Stimulated activated CD8-positive, alpha-beta memory T cell treated with anti-CD3 and anti-CD28 coated beads, Interleukin-7, amount 100 ng/mL, for 1 hour (primary cell): ENCODE results near the gene DTWD1.
"Not testable (repeated sequence)": the region's sequence is repeated elsewhere in the genome, so short reads cannot be mapped to it uniquely, and the experiment has no call there.

Experiments used
- DNase-seq, 2 donors: peaks; one replicate each; pipeline ENCODE4 v3.0.0-alpha.2; 2020; ENCODE audit warnings: low read depth in 2 of 2

DTWD1 gene, protein sequence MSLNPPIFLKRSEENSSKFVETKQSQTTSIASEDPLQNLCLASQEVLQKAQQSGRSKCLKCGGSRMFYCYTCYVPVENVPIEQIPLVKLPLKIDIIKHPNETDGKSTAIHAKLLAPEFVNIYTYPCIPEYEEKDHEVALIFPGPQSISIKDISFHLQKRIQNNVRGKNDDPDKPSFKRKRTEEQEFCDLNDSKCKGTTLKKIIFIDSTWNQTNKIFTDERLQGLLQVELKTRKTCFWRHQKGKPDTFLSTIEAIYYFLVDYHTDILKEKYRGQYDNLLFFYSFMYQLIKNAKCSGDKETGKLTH

DNA sequence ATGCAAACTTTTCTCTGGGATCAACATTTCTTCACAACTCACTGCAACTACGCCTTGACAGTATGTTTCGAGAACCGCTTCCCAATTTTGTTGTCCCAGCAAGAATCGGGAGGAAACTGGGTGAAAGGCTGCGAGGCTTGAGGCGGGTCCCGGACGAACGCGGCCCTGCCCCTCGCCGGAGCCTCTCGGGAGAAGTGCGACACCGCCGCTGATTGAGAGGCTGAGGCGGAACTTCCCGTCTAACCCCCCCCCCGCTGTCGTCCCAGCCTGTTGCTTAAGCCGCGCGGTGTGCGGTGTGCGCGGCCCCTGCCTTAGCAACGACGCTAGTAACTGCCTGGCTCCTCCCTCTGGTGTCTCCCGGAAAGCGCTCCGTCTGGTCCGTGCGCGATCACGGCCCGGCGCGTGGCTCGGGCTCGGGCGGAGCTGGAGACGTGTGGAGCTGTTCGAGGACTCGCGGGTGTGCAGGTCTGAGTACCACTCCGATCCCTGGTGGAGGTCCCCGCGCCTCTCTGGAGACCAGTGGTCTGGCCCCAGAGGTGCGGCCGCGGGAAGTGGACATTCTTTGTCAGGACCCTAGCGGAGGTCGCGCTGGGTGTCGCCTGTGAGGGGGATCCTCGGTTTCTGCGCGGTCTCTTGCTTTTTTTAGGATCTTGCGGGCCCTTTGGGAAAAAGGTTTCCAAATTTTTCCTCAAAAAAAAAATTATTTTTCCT is at the start of gene DTWD1, which contains the start of gene FAM227B:
Gene DTWD1 (plus strand): TSS at position 391 of the 711 bp plus-strand sequence. CDS start 4,120 bp downstream, outside the sequence.
Gene FAM227B (minus strand): TSS at position 161 of the 711 bp plus-strand sequence. CDS start 5,647 bp downstream, outside the sequence.
- DNase-seq: peak; percentile 84 to 85

DNA sequence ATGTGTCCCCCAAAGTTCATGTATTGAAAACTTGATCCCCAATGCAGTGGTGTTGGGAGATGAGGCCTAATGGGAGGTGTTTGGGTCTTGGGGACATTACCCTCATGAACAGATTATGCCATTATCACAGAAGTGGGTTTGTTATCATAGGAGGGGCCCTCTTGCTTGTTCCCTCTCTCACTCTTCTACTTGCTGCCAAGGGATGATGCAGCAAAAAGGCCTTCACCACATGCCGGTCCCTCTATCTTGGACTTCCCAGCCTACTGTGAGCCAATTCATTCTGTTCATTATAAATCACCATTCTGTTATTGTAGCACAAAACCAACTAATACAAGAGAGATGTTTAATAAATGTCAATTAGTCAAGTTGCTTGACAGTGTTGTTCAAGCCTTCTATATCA is 47.4 kb upstream of the DTWD1 start:
- no peak for DNase-seq

DNA sequence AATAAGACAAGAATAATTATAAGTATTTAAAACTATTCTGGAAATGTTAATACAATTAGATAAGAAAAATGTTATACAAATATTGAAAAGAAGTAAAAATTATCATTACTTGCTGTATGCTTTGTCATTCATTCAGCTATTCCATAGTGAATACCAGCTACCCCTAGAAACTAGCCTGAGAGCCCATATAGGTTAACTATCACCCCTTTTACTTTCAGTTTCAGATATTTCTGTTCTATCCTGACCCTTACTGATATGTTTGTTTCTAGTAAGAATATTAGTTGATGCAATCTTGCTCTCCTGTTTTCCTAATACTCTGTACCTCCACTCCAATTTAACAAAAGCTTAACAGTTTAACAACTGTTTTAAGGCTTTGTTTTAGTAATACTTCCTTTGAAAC is 31.8 kb upstream of the DTWD1 start:
- no peak for DNase-seq

DNA sequence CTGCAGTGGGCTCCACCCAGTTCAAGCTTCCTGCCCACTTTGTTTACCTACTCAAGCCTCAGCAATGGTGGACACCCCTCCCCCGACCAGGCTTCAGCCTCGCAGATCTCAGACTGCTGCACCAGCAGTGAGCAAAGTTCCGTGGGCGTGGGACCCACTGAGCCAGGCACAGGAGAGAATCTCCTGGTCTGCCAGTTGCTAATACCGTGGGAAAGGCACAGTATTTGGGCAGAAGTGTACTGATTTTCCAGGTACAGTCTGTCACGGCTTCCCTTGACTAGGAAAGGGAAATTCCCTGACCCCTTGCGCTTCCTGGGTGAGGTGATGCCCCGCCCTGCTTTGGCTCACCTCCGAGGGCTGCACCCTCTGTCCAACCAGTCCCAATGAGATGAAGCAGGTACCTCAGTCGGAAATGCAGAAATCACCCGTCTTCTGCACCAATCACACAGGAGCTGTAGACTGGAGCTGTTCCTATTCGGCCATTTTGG is 28.0 kb upstream of the DTWD1 start:
- DNase-seq: not testable (repeated sequence)

DNA sequence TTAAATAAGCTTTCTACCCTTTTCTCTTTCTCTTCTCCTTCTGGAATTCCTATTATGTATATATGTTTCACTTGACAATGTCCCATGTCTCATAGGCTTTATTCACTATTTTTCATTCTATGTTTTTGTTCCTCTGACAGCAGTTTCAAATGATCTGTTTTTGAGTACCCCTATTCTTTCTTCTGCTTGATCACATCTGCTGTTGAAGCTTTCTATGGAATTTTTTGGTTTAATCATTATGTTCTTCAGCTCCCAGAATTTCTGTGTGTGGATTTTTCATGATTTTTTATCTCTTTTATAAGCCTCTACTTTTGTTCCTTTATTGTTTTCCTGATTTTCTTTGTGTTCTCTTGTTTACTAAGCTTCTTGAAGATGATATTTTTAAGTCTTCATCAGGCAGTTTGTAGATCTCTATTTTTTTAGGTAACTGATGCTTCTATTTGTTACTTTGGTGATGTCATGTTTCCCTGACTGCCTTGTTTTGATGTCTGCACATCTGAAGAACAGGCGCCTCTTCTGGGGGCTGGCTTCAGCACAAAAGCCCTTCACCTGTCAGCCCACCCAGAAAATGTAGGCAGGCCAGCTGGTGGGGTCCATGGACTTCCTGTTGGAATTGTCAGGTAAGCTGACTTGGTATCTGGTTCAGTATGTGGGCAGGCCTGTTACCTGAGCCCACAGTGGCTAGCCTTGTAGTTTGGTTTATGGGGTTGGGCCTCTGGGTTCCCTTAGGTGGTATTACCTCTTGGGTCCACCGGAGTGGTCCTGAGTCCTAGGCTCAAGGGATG is 16.0 kb upstream of the DTWD1 start:
- no peak for DNase-seq

DNA sequence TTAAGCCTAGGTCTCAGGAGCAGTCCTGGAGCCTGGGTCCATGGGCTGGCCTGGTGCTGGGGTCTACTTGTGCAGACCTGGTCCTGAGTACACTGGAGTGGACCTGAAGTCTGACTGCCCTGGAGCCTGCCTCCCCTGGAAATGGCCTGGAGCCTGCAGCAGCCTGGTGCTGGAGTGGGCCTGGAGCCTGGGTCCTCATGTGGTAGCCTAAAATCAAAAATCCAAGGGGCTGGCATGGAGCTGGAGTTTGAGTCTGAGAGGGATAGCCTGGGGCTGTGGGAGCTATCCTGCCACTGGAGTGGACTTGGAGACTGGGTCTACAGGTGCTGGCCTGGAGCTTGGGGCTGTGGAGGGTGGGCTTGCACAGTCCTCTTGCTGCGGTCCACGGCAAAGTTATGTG is 15.3 kb upstream of the DTWD1 start:
- DNase-seq: no peak

DNA sequence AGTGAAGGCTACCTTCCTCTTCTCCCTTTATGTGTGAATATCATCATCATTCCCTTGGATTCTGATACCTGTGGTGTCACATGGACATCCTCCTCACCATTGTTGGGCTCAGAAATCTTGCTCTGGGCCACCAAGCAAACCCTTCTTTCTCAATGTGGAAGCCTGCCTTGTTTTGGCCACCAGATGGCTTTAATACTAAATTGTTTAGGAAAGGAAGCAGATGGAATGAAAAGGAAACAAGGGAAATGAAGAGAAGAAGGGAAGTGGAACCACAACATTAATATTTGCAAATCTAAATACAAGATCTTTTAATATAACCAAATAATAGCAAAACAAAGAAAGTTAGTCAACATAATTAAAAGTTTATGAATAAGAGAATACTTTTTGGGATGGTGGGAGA is 14.3 kb upstream of the DTWD1 start:
- DNase-seq: no peak

DNA sequence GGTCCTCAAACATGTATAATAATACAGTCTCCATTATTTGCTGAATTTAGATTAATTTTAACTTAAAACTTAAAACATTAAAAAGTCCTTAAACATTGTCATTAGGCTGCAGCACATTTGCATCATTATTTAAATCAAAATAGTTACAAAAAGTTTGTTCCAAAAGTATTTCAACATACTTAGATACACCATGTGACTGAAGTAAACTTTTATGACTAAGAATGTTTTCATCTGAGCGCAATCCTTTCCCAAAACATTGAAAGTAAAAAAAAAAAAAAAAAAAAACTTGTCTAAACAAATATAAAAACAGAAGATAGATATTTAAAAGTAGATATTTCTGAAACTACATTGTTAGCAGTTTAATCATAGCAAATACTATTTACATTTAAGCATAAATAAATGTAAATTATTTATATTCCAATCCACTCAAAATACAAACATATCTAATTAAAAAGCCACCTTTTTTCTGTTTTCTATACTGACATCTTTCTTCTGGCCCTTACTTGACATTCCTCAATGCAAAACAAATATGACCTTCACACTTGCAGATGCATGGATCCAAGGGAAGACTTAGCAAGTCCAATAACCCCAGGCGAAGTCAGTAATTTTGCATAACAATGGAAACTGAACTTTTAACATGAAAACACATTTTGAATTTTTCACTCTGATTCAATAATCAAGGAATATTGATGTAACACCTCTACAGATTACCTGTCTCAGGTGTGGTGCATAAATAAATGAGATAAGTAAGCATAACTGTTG is 10.5 kb upstream of the DTWD1 start:
- DNase-seq: no peak

DNA sequence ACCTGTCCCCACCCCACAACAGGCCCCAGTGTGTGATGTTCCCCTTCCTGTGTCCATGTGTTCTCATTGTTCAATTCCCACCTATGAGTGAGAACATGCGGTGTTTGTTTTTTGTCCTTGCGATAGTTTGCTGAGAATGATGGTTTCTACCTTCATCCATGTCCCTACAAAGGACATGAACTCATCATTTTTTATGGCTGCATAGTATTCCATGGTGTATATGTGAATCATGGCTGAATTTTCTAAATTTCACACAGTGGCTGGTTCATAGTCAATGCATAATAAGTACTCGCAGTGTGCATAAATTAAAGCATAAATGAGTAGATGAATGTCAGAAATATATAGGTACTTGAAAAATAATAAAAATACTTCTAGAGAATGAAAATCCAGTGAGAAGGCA is 8.6 kb upstream of the DTWD1 start:
- not testable (repeated sequence) for DNase-seq

DNA sequence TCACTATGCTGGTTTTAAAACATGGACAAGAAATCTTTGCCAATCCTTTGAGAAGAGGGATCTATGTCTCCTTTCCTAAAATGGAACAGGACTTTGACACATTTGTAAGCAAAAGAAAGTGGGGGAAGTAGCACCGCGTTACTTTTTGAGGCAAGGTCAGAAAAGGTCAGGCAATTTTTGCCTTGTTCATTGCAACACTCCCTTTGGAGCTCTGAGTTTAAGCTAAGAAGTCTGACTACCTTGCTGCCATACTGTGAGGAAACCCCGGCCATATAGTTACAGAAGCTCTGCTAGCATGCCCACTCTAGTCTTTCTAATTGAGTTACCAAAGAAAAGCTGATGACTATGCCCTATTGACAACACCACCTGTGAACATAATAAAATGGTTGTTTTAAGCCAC is 1.6 kb upstream of the DTWD1 start:
- DNase-seq: no peak

DNA sequence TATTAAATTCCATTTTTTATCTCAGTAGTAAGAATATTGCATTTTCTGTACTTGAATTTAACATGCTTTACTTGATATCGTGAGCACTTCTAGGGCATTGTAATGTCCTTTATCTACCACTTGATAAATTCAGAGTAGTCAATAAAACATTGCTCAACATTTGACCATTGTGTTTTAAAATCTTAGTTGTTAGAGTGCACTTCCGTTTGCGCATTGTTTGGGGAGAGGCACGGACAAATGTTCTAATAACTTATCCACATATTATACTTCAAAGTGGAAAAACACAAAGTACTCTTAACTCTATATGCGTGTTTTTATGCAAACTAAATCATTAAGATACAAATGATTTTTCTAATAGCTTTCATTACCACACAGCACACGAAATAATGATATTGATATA is 649 bp upstream of the DTWD1 start:
- DNase-seq: no peak

DNA sequence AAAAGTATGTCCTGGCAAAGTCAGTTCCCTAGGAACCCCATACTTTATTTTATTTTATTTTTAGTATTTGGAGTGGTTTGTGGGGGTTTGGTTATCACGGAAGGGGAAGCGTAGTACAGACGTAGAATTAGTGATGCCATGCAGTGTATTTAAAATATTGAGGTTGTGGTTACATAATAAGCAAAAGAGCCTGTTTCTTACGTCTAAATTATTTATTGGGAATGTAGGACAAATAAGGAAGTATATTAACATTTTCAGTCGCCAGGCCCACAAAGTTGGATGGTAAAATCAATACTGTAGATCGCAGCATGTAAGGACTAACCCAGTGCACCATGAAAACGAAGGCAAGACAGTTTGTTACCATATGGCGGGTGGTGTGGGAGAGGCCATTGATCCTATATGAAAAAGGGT is 558 bp downstream of the DTWD1 start:
- no peak for DNase-seq

DNA sequence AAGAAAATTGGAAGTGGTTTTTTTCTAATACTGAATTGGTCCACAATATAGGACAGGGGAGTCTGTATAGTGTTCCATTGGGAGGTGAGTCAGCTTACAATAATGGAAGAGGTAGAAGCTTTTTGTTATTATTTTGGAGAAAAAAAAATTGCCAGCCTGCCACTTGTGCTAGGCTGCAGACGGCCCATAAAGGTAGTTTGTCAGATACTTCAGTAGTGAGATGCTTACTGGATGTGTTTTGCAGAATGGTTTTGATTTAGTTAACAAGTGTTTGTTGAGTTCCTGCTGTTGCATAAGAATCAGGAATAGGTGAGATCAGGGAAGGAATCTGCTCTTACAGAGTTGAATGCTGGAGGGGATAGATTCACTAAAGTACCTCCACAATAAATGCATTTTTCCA is 1.0 kb downstream of the DTWD1 start:
- DNase-seq: no peak

DNA sequence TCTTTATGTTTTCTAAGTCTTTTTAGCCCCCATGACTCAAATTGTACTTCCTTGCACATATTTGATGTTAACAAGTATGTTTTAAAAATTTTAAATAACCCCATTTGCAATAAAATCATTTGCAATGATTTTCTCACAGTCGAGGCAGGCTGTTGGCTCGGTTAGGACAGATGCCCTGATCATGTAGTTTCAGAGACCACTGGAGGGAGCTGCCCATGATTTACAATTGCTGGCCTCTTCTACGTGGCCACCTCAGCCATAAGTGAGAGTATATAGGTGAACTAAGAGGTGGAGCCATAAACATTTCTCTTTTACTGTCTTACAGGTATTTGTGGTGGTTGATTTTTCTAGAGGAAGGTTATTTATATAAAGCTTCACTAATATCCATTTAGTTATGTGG is 1.7 kb downstream of the DTWD1 start:
- DNase-seq: no peak

DNA sequence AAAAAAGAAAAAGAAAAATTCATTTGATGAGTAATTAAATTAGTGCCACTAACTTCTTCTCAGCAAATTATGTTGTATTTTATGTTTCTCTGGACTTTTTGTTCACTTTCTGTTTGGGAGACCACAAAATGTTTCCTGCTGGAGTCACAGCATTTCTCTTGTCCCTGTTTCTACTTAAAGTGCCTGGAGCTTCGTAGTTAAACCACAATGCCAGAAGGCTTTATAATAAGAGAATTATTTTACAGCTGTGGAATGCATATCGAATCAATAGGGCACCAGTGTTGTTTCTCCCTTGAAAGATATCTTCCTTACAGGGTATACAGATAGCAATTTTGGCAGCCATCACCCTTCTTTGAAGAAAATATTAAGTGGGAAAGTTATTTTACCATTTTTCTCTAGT is 3.2 kb downstream of the DTWD1 start:
- no peak for DNase-seq

DNA sequence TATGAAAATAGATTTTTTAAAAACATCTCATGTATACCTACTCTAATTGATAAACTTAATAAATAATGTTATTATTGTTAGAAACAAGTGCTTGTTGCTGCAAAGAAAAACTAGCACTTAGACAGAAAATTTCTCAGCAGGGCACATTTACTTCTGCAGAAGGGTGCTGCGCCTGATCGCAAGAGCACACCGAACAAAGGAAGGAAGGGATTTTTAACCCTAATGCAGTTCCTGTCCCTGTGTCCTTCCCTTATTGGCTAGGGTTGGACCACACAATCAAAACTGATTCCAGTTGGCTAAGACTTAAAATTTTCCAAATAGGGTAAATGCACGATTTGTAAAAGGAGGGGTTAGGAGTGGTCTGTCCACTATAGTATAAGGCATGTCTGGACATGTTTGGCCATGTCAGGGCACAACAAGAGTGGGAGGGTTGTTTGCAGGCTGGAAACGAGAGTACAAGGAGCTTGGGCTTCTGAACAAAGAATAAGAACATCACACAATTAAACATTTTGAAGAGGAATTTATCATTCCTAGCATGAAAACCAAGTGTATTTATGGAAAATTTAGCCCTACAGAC is 4.7 kb downstream of the DTWD1 start:
- no peak for DNase-seq

DNA sequence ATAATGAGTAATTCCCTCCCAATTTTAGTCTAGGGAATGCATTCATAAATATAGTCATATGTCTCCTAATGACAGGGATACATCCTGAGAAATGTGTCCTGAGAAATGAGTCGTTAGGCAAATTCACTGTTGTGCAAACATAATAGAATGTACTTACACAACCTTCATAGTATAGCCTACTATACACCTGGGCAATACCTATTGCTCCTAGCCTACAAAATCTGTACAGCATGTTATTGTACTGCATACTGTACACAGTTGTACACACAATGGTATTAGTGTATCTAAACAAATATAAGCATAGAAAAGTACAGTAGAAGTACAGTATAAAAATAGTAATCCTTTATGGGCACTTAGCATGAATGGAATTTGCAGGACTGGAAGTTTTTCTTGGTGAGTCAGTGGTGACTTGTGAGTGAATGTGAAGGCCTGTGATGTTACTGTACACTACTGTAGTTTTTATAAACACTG is 6.6 kb downstream of the DTWD1 start:
- DNase-seq: no peak

DNA sequence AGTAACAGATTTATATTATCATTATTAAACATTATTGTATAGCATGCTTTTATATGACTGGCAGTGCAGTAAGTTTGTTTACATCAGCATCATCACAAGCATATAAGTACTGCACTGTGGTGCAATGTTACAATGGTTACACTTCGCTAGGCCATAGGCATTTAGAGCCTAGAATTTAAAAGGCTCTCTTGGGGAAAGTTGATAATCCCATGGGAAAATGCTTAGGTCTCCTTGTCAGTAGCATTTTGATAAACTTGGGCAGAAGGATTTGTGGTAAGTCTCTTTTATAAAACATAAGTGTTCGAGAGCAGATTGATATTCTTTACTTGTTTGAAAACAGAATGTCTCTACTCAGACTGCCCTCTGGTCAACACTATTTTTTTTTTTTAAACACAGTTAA is 7.5 kb downstream of the DTWD1 start:
- no peak for DNase-seq

DNA sequence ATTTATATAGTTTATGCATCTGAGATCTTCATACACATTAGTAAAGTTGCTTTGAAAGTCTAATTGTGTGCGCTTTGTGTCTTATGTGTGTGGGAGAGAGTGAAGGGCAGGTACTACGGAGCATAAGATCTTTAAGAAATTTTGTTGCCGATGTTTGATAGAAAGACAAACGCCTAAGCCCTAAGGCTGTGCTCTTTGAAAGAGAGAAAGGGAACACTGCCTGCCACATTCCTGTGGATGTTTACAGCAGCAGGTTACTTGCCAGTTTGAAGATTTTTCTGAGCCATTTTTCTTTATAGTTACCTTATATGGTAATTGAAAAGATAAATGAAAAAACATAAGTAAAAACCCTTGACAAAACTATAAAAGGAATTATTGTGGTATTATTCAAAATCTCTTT is 17.0 kb downstream of the DTWD1 start:
- no peak for DNase-seq

DNA sequence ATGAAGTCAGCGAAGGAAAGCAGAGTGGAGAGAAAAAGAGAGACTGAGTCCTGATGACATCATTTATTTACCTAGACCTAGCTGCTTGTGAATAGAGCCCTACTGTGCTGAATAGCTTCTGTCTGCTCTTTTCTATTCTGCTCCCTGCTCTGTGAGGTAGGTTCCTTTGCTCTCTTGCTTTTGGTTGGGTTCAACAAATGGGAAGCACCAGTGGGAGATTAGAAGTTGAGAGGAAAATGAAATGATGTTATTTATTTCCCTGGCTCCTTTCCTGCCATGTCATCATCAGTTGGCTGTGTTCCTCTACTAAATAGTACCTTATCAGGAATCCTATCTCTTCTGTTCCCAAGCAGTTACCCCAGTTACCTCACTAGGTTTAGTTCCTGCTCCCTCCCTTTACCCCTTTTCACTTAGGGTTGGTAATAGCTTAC is 23.5 kb downstream of the DTWD1 start:
- DNase-seq: no peak

DNA sequence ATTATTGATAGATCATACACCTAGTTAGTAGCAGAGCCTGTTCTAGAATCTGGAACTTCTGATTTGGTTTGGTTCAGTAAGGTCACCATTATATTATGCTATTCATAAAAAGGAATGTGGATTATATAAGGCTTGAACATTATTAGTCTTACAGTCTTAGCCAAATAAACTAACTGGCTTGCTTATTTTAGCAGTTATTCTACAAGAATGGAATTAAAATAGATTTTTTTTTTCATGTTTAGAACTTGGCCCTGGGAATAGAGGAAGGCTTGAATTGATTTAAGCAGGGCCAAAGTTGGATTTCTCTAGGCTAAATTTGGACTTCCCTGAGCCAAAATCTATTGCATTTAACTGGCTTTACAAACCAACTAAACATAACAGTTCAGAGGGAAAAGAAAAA is 24.4 kb downstream of the DTWD1 start:
- DNase-seq: no peak
